ENCODE data around the gene GPRC5D.

Gene GPRC5D

GRCh38 chr12:12960639-12961209 lies 8.8 kb upstream of the GPRC5D start:
- TF ChIP-seq REST (IDR thresholded peaks at IDR 0.05; ENCODE audit: insufficient replicate concordance, low read depth) (no peak), CTCF (IDR thresholded peaks at IDR 0.05; ENCODE audit: insufficient read depth, low read length) (no peak), GABPA (IDR thresholded peaks at IDR 0.05; ENCODE audit: low read depth) (no peak), POLR2AphosphoS5 (IDR thresholded peaks at IDR 0.05; ENCODE audit: low read depth) (no peak), SPI1 (IDR thresholded peaks at IDR 0.05; ENCODE audit: borderline replicate concordance, low read depth) (no peak)
- H3K27me3 ChIP-seq (ENCODE audit: insufficient read depth, poor library complexity, severe bottlenecking): no peaks in the 10 kb centered on the region

GRCh38 chr12:12958886-12959285 lies 6.9 kb upstream of the GPRC5D start:
- Histone ChIP-seq H3K27ac (replicated peaks) (no peak overlapping the region), H3K27me3 (ENCODE audit: insufficient read depth, poor library complexity, severe bottlenecking) (no peaks in the 10 kb centered on the region), H3K4me3 (replicated peaks; ENCODE audit: insufficient read depth, low read length) (no peak overlapping the region)
- no peak for TF ChIP-seq GABPA (IDR thresholded peaks at IDR 0.05; ENCODE audit: low read depth)
- no peak for TF ChIP-seq POLR2AphosphoS5 (IDR thresholded peaks at IDR 0.05; ENCODE audit: low read depth)
- TF ChIP-seq CTCF (IDR thresholded peaks at IDR 0.05; ENCODE audit: insufficient read depth, low read length): no peak
- no peak for TF ChIP-seq SPI1 (IDR thresholded peaks at IDR 0.05; ENCODE audit: borderline replicate concordance, low read depth)
- TF ChIP-seq REST (IDR thresholded peaks at IDR 0.05; ENCODE audit: insufficient replicate concordance, low read depth): no peak
- no peak for DNase-seq (ENCODE audit: low read depth in 1 of 2, low spot score in 1 of 2)

More at GRCh38 chr12:12960639-12961209, 8.8 kb upstream of the GPRC5D start:
- no peak overlapping the region for H3K27ac ChIP-seq (replicated peaks)
- DNase-seq (ENCODE audit: low read depth in 1 of 2, low spot score in 1 of 2): no peak
- H3K4me3 ChIP-seq (replicated peaks; ENCODE audit: insufficient read depth, low read length): no peak overlapping the region

GRCh38 chr12:12954878-12955625 lies 3.1 kb upstream of the GPRC5D start:
- DNase-seq (ENCODE audit: low read depth in 1 of 2, low spot score in 1 of 2): no peak
- no peaks in the 10 kb centered on the region for H3K27me3 ChIP-seq (ENCODE audit: insufficient read depth, poor library complexity, severe bottlenecking)
- H3K4me3 ChIP-seq (replicated peaks; ENCODE audit: insufficient read depth, low read length): no peak overlapping the region
- H3K27ac ChIP-seq (replicated peaks): no peak overlapping the region
- no peak for TF ChIP-seq POLR2AphosphoS5 (IDR thresholded peaks at IDR 0.05; ENCODE audit: low read depth)
- no peak for TF ChIP-seq CTCF (IDR thresholded peaks at IDR 0.05; ENCODE audit: insufficient read depth, low read length)
- TF ChIP-seq REST (IDR thresholded peaks at IDR 0.05; ENCODE audit: insufficient replicate concordance, low read depth): no peak
- no peak for TF ChIP-seq SPI1 (IDR thresholded peaks at IDR 0.05; ENCODE audit: borderline replicate concordance, low read depth)
- TF ChIP-seq GABPA (IDR thresholded peaks at IDR 0.05; ENCODE audit: low read depth): no peak
